ENCODE results near the gene WNT11. TPM values are rescaled to one million over a fixed set of nuclear protein-coding genes. Genes with fewer than 3 reads are reported as not detected.

The WNT11 gene
- total and polyA plus RNA-seq, 2 of the 13 experiments (the other 11 are each of a cell fraction or from before 2014, with no cell fraction given), result 0.34 to 0.66 TPM

- CTCF ChIA-PET (ENCODE audit: low intra/inter-chr PET ratio, low total read pairs), result no interaction called here
- no TSS peak for BruUV-seq (replicated peaks)
- Histone ChIP-seq H3K4me1 (ENCODE audit: insufficient read depth, low read length) (peaks cover 43% of the 10 kb centered on the region), H3K9ac (ENCODE audit: insufficient read depth, low read depth, low read length) (no peak overlapping the region), H4K20me1 (ENCODE audit: insufficient read depth, low read length) (no peaks in the 10 kb centered on the region), H3K36me3 (replicated peaks in 1 of 2; ENCODE audit: control insufficient read depth in 1 of 2, insufficient read depth in 2 of 2, low read length in 2 of 2) (no peaks in the 10 kb centered on the region), H3K9me3 (ENCODE audit: low read length) (no peaks in the 10 kb centered on the region), H3K4me3 (replicated peaks in 1 of 3; ENCODE audit: insufficient read depth in 1 of 3, low read depth in 2 of 3, low read length in 3 of 3) (no peak overlapping the region), H3K27ac (ENCODE audit: extremely low read length, insufficient read depth, low read length) (no peak overlapping the region), H3K27me3 (ENCODE audit: control insufficient read depth in 1 of 2, insufficient read depth in 2 of 2, low read length in 2 of 2) (0 out of 5 replicates have a peak, but pooled peaks cover 0 to 5% of the 10 kb centered on the region in 2 experiments), H3K4me2 (ENCODE audit: low read depth, low read length) (no peak overlapping the region), H2AFZ (ENCODE audit: low read length) (no peak overlapping the region), H3K79me2 (ENCODE audit: insufficient read depth, low read length) (no peaks in the 10 kb centered on the region)
- TF ChIP-seq DRAP1 (CRISPR knock-in tag; IDR thresholded peaks at IDR 0.05) (no peak), ZNF543 (CRISPR knock-in tag; IDR thresholded peaks at IDR 0.05) (no peak), ZKSCAN5 (CRISPR knock-in tag; IDR thresholded peaks at IDR 0.05) (no peak), THAP8 (CRISPR knock-in tag; IDR thresholded peaks at IDR 0.05; ENCODE audit: borderline replicate concordance) (no peak), BORCS8-MEF2B (CRISPR knock-in tag; IDR thresholded peaks at IDR 0.05) (no peak), NR2C2 (CRISPR knock-in tag; IDR thresholded peaks at IDR 0.05; ENCODE audit: borderline replicate concordance) (no peak)
- POLR2A ChIA-PET, result no interaction called here
- WGBS (ENCODE audit: low lambda C conversion rate), result 71% methylated on average over 9 of the region's 15 CpGs
- intact Hi-C loops (cut with micrococcal nuclease; ENCODE audit: unreplicated experiment) (no loop called here), in situ Hi-C loops (cut with HindIII; ENCODE audit: extremely low pct_ligation_motif_present, low pct_unique_long_range_greater_than_20kb) (no loop called here)
- ATAC-seq, result no peak
- no peak for DNase-seq (ENCODE audit: low spot score)
- FAIRE-seq, result no peak
These were observed 24.9 kb downstream of the WNT11 start for GRCh38 chr11:76181371-76181770.

- Histone ChIP-seq H2AFZ (ENCODE audit: low read length) (no peak overlapping the region), H3K36me3 (replicated peaks in 1 of 2; ENCODE audit: control insufficient read depth in 1 of 2, insufficient read depth in 2 of 2, low read length in 2 of 2) (no peaks in the 10 kb centered on the region), H3K4me2 (ENCODE audit: low read depth, low read length) (no peak overlapping the region), H3K9ac (ENCODE audit: insufficient read depth, low read depth, low read length) (no peak overlapping the region), H4K20me1 (ENCODE audit: insufficient read depth, low read length) (no peaks in the 10 kb centered on the region), H3K9me3 (ENCODE audit: low read length) (no peaks in the 10 kb centered on the region), H3K4me1 (ENCODE audit: insufficient read depth, low read length) (peaks cover 56% of the 10 kb centered on the region), H3K4me3 (replicated peaks in 1 of 3; ENCODE audit: insufficient read depth in 1 of 3, low read depth in 2 of 3, low read length in 3 of 3) (no peak overlapping the region), H3K27ac (ENCODE audit: extremely low read length, insufficient read depth, low read length) (no peak overlapping the region), H3K79me2 (ENCODE audit: insufficient read depth, low read length) (no peaks in the 10 kb centered on the region), H3K27me3 (ENCODE audit: control insufficient read depth in 1 of 2, insufficient read depth in 2 of 2, low read length in 2 of 2) (peaks cover 0 to 5% of the 10 kb centered on the region in 2 experiments; a peak in 2 of 5 replicates)
- intact Hi-C loops (cut with micrococcal nuclease; ENCODE audit: unreplicated experiment), result no loop called here
- no TSS peak for BruUV-seq (replicated peaks)
- POLR2A ChIA-PET, result no interaction called here
- 87% methylated on average over 7 of the region's 13 CpGs for WGBS (ENCODE audit: low lambda C conversion rate)
- FAIRE-seq (no peak), ATAC-seq (no peak), DNase-seq (ENCODE audit: low spot score) (no peak)
- CTCF ChIA-PET (ENCODE audit: low intra/inter-chr PET ratio, low total read pairs), result no interaction called here
- in situ Hi-C loops (cut with HindIII; ENCODE audit: extremely low pct_ligation_motif_present, low pct_unique_long_range_greater_than_20kb), result no loop called here
- TF ChIP-seq ZSCAN25 (CRISPR knock-in tag; IDR thresholded peaks at IDR 0.05) (peak; percentile 89), ATF7-NPFF (CRISPR knock-in tag; IDR thresholded peaks at IDR 0.05; ENCODE audit: low read depth) (no peak), ZNF720 (CRISPR knock-in tag; IDR thresholded peaks at IDR 0.05) (no peak), AGO2 (optimal IDR thresholded peaks at IDR 0.05; ENCODE audit: low read depth, low read length) (no peak), HNF1A (IDR thresholded peaks at IDR 0.05; ENCODE audit: low read depth) (no peak), HNF1A (CRISPR knock-in tag; IDR thresholded peaks at IDR 0.05; ENCODE audit: borderline replicate concordance) (0 out of 2 replicates have a peak, but pooled peaks have one; percentile 22)
These were observed 27.2 kb downstream of the WNT11 start for GRCh38 chr11:76179147-76179546.
